Umbilical cord (tissue), 2 donors: ENCODE data around the gene SH3GL1. TPM values are rescaled to one million over a fixed set of nuclear protein-coding genes. Genes with fewer than 3 reads are reported as not detected.

ENCODE experiments used
- DNase-seq: peaks from one replicate; pipeline ENCODE4 v3.0.0-alpha.2; 2015; ENCODE audit warnings: low spot score
- total RNA-seq: library from RNA; depleted of rRNA; stranded (reverse); fragments of >200 nt; gene quantifications from one replicate; pipeline ENCODE4 v1.2.3, GENCODE V29; 2014; ENCODE audit warnings: low replicate concordance; ENCODE audit not compliant: insufficient read depth

Gene SH3GL1
- total RNA-seq, 1 donor from 2014 or later = 21.9 TPM

GRCh38 chr19:4319067-4319718 is 81.2 kb downstream of the SH3GL1 start:
- no peak for DNase-seq

DNA sequence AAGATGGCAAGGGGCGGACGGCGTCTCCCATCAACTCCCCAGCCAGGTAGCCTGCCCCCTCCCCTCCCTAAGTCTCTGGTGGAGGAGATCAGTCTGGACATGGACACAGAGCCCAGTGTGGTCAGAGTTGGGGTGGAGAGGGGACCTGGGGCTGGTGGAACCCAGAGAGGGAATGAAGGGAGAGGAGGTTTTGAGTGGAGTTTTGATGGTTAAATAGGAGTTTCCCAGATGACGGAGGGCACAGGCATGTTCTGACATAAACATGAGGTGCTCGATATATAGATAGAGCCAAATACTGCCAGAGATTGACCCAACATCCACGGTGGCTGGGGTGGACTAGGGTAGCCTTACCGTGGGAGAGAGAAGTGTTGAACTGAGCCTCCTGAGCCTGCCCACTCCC is 81.9 kb downstream of the SH3GL1 start:
- no peak for DNase-seq

GRCh38 chr19:4316956-4317355 is 83.4 kb downstream of the SH3GL1 start:
- DNase-seq = no peak

- DNase-seq = no peak
Measured at GRCh38 chr19:4313847-4314490, 86.4 kb downstream of the SH3GL1 start.

Other genes with a start within 250 kb of the SH3GL1 start
- not detected for gene CREB3L3, start 246.9 kb downstream of the SH3GL1 start, total RNA-seq
- 2.2 TPM for gene SIRT6, start 218.0 kb downstream of the SH3GL1 start, total RNA-seq
- gene ANKRD24, start 217.9 kb downstream of the SH3GL1 start, total RNA-seq = 1.4 TPM
- not detected for gene EBI3, start 171.0 kb downstream of the SH3GL1 start, total RNA-seq
- gene YJU2, start 153.5 kb downstream of the SH3GL1 start, total RNA-seq = 12.3 TPM
- gene SHD, start 121.3 kb downstream of the SH3GL1 start, total RNA-seq = 2.9 TPM
- gene TMIGD2, start 98.2 kb downstream of the SH3GL1 start, total RNA-seq = not detected
- 3.4 TPM for gene FSD1, start 95.9 kb downstream of the SH3GL1 start, total RNA-seq
- gene STAP2, start 61.7 kb downstream of the SH3GL1 start, total RNA-seq = not detected
- gene MPND, start 57.0 kb downstream of the SH3GL1 start, total RNA-seq = 6.3 TPM
- gene CHAF1A, start 2.1 kb upstream of the SH3GL1 start, total RNA-seq = 13.0 TPM
- 169 TPM for gene UBXN6, start 57.2 kb upstream of the SH3GL1 start, total RNA-seq
- gene HDGFL2, start 71.8 kb upstream of the SH3GL1 start, total RNA-seq = 27.7 TPM
- 0.96 TPM for gene PLIN4, start 117.9 kb upstream of the SH3GL1 start, total RNA-seq
- 0.72 TPM for gene PLIN5, start 134.7 kb upstream of the SH3GL1 start, total RNA-seq
- 5.5 TPM for gene LRG1, start 139.5 kb upstream of the SH3GL1 start, total RNA-seq
- 7.7 TPM for gene SEMA6B, start 159.1 kb upstream of the SH3GL1 start, total RNA-seq
- gene TNFAIP8L1, start 239.0 kb upstream of the SH3GL1 start, total RNA-seq = 2.6 TPM